Omental fat pad (tissue), 4 donors: ENCODE measurements around the gene CCDC90B. TPM values are rescaled to one million over a fixed set of nuclear protein-coding genes. Genes with fewer than 3 reads are reported as not detected.

Experiments used
- ATAC-seq: fragments of 150-250 bp; one replicate; pipeline ENCODE4 v1.9.1; 2016; ENCODE audit warnings: mild to moderate bottlenecking, moderate library complexity; ENCODE audit not compliant: low FRiP score
- DNase-seq: peaks from one replicate; pipeline ENCODE4 v3.0.0-alpha.2; 2019; ENCODE audit warnings: low spot score
- total RNA-seq, 4 donors: library from RNA; depleted of rRNA; stranded (reverse); fragments of >200 nt; gene quantifications; one replicate each; pipeline ENCODE4 v1.1.0, GENCODE V29; 2016
- TF ChIP-seq, protein P1 (sequence below), 3 donors: fragments of 450-650 bp; IDR thresholded peaks; one replicate each; pipeline ENCODE4 v1.5.1; 2016 to 2017; ENCODE audit warnings: antibody characterized with exemption in 3 of 3, mild to moderate bottlenecking in 3 of 3, moderate library complexity in 2 of 3

The CCDC90B gene
- total RNA-seq, 4 donors from 2014 or later, result 22.1 to 45.2 (median 31.2) TPM

DNA sequence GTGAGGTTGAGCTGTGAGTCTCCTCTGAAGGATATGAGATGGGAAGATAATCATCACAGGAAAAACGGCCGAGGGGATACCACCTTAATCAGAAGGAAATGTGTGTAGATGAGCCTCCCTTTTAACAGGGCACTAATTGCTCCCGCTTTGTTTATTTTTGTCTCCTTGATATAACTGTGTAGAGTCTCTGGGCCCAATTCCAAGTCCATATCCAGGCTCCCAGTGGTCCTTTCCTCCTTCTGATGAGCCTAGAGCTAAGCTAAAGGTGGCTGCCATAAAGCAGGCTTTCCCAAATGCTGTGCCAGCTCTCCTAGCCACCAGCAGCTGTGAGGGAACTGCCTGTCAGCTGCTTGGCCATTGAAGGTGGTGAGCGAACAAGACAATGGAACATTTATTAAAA, 17.1 kb upstream of the CCDC90B start:
- ATAC-seq (no peak), DNase-seq (no peak)
- TF ChIP-seq, protein P1, sequence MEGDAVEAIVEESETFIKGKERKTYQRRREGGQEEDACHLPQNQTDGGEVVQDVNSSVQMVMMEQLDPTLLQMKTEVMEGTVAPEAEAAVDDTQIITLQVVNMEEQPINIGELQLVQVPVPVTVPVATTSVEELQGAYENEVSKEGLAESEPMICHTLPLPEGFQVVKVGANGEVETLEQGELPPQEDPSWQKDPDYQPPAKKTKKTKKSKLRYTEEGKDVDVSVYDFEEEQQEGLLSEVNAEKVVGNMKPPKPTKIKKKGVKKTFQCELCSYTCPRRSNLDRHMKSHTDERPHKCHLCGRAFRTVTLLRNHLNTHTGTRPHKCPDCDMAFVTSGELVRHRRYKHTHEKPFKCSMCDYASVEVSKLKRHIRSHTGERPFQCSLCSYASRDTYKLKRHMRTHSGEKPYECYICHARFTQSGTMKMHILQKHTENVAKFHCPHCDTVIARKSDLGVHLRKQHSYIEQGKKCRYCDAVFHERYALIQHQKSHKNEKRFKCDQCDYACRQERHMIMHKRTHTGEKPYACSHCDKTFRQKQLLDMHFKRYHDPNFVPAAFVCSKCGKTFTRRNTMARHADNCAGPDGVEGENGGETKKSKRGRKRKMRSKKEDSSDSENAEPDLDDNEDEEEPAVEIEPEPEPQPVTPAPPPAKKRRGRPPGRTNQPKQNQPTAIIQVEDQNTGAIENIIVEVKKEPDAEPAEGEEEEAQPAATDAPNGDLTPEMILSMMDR (IDR thresholded peaks at IDR 0.05), result no peak

DNA sequence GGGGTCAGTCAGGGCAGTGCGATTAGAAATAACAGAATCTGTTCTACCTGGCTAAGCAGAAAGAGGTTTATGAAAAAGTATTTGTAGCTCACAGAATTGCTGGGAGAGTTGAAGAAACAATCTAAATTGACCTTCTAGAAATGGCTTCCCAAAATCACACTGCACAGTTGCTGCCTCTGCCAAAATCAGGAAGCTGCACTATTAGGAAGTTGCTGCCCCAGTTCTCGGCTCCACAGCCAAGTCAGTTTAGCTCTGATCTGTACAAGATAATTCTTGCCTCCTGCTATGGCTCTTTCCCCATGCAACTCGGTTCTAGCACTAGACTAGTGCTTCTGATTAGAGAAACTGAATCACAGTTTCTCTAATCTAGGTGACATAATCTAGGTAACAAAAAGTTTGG, 16.0 kb upstream of the CCDC90B start:
- ATAC-seq (no peak), DNase-seq (no peak)
- TF ChIP-seq, protein P1 (IDR thresholded peaks at IDR 0.05), result no peak

DNA sequence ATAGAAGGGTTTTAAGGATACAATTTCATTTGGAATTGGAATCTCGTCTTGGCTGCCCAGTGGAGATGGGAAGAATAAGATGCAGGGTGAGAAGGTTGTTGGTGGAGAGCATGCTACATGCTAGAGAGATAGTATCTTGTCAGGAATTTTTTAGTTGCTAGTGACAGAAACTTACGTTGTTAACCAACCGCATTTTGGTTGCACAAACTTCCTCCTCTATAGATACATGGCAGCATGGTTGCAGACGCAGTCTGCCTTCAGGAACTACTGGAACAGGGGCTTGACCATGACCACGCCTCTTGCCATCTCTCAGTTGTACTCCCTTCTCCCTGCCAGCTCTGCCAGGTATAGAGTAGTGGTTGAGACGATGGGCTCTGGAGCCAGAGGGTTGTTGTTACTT, 13.5 kb upstream of the CCDC90B start:
- TF ChIP-seq, protein P1 (IDR thresholded peaks at IDR 0.05), result no peak
- ATAC-seq, result no peak
- no peak for DNase-seq

DNA sequence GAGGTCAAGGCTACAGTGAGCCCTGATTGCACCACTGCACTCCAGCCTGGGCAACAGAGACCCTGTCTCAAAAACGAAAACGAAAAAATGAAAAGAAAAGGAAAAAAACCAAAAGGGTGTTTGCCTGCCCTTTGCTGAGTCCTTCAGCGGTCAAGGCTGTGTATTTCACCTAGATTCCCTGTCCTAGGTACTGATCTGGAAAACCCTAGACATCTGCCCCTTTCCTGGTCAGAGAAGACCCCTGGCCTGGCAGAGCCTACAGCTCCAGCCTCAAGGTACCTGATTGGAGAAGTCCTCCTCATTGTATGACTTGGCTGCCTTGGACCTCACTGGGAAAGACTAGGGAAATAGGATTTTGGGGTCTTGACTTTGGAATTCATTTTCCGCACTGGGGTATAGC, 8.0 kb upstream of the CCDC90B start:
- TF ChIP-seq, protein P1 (IDR thresholded peaks at IDR 0.05), result no peak
- ATAC-seq, result no peak
- DNase-seq, result no peak

DNA sequence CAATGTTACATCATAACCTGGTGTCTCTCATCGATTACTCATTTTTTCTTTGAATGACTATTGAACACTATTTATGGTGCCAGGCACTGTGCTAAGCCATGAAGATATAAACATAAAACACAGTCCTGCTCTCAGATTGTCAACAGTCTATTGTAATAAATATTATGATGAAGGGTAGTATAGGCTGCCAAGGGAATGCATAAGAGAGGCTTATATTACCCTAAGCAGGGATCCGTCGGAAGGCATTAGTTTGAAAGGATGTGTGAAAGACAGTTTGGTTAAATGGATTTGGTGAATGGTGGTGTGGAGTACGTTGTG, 7.2 kb upstream of the CCDC90B start:
- DNase-seq, result no peak
- TF ChIP-seq, protein P1 (IDR thresholded peaks at IDR 0.05), result no peak
- no peak for ATAC-seq

DNA sequence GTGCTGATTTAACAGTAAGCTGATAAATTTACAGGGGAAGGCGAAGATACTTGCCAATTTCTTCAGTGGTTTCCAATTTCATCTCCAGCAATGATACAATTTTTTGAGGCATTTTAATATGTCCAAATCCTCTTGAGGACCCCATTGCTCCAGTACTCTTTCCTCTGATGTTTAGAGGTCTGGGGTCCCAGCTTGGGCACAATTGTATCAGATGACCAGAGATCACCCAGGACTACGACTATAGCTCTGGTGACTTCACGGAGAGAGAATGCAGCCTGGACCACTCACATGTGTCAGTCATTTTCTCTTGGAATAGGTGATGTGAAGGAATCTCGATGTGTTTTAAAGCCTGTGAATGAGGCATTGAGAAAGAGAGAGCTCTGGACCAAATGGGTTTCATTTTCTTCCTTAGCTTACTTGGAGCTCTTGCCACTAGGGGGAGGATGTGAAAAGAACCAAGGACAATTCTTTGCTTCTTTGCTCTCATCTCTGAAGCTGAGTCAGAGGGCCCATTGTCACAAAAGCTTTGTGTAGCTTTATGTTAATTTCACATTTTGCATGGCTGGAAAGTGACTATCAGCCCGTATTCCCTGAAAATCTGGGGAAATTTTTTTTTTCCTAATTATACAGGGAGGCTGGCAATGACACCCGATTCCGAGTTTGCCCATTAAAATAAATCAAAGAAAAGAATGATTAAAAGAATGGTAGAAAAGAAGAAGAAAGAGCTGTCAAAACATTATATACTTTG, 6.7 kb upstream of the CCDC90B start:
- TF ChIP-seq, protein P1 (IDR thresholded peaks at IDR 0.05), result no peak
- DNase-seq (no peak), ATAC-seq (no peak)

DNA sequence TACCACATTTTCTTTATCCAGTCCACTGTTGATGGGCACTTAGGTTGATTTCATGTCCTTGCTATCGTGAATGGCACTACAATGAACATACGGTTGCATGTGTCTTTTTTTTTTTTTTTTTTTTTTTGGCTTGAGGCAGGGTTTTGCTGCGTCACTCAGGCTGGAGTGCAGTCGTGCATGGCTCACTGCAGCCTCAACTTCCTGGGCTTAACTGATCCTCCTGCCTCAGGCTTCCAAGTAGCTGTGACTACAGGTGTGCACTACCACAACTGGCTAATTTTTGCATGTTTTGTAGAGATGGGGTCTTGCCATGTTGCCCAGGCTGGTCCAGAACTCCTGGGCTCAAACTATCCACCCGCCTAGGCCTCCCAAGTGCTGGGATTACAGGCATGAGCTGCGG, 1.5 kb upstream of the CCDC90B start:
- TF ChIP-seq, protein P1 (IDR thresholded peaks at IDR 0.05), result no peak
- ATAC-seq (no peak), DNase-seq (no peak)
